Measurements from ENCODE around the gene PPP2R2C. TPM values are rescaled to one million over a fixed set of nuclear protein-coding genes. Genes with fewer than 3 reads are reported as not detected.

Gene PPP2R2C
- total and polyA plus RNA-seq, 12 donors: 0.14 to 10.6 (median 4.2) TPM

DNA sequence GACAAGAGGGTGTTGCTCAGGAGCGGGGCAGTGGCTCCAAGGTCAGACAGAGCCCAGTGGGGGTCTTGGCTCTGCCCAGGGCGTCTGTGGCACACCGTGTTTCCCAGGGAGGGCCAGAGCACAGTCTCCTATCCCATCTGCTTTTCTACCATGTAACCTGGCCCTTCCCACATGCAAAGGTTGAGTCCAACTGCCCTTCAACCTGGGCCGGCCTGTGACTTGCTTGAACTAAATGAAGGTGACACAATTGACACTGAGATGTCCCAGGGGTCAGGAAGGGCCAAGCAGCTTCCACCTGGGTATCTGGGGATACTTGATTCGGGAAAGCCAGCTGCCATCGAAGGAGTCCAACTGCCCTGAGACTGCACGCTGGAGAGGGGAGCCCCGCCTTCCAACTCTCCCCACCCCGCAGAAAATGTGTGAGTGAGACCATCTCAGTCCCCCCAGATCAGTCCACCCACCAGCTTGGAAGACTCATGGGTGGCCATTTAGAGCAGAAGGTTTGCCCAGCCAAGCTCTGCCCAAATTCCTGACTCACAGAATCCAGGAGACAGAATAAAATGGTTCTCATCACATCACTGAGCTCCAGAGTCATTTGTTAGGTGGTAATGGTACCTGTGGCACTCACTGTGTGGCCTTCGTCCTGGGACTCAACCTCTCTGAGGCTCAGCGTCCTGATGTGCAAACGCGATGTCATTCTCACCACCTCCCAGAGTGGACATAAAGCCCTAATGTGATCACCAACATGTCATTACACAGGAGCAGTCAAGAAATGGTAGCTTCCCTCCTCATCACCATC lies 18.1 kb downstream of the PPP2R2C start:
- Histone ChIP-seq H3K27me3 (peaks cover 0 to 41% (median 9%) of the 10 kb centered on the region in 7 donors), H3K4me1 (no peaks in the 10 kb centered on the region), H3K4me3 (no peak overlapping the region), H3K9me3 (peaks cover 0 to 14% (median 0%) of the 10 kb centered on the region in 11 donors), H3K36me3 (no peaks in the 10 kb centered on the region), H3K27ac (no peak overlapping the region)
- intact Hi-C loops (cut with DNase I): no loop called here
- DNase-seq (no peak), ATAC-seq (no peak)
- 67 to 72% methylated on average over 13 of the region's 13 CpGs for WGBS, 2 donors
- TF ChIP-seq, protein P1, sequence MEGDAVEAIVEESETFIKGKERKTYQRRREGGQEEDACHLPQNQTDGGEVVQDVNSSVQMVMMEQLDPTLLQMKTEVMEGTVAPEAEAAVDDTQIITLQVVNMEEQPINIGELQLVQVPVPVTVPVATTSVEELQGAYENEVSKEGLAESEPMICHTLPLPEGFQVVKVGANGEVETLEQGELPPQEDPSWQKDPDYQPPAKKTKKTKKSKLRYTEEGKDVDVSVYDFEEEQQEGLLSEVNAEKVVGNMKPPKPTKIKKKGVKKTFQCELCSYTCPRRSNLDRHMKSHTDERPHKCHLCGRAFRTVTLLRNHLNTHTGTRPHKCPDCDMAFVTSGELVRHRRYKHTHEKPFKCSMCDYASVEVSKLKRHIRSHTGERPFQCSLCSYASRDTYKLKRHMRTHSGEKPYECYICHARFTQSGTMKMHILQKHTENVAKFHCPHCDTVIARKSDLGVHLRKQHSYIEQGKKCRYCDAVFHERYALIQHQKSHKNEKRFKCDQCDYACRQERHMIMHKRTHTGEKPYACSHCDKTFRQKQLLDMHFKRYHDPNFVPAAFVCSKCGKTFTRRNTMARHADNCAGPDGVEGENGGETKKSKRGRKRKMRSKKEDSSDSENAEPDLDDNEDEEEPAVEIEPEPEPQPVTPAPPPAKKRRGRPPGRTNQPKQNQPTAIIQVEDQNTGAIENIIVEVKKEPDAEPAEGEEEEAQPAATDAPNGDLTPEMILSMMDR (IDR thresholded peaks at IDR 0.05): no peak

- DNase-seq (no peak), ATAC-seq (no peak)
- Histone ChIP-seq H3K4me1 (no peaks in the 10 kb centered on the region), H3K4me3 (no peak overlapping the region), H3K36me3 (no peaks in the 10 kb centered on the region), H3K27ac (no peak overlapping the region), H3K27me3 (peaks cover 0 to 37% (median 5%) of the 10 kb centered on the region in 7 donors), H3K9me3 (peaks cover 0 to 8% (median 0%) of the 10 kb centered on the region in 11 donors)
- 69 to 70% methylated on average over 8 of the region's 8 CpGs for WGBS, 2 donors
- intact Hi-C loops (cut with DNase I): no loop called here
- TF ChIP-seq, protein P1 (IDR thresholded peaks at IDR 0.05): no peak
Measured at GRCh38 chr4:6453688-6453990, 18.8 kb downstream of the PPP2R2C start.

- H3K27ac ChIP-seq: no peak overlapping the region
- no peak overlapping the region for H3K4me3 ChIP-seq
- 71 to 73% methylated on average over 20 of the region's 20 CpGs for WGBS, 2 donors
- H3K27me3 ChIP-seq: peaks cover 0 to 42% (median 5%) of the 10 kb centered on the region in 7 donors
- H3K9me3 ChIP-seq: peaks cover 0 to 2% (median 0%) of the 10 kb centered on the region in 11 donors
- H3K36me3 ChIP-seq: no peaks in the 10 kb centered on the region
- DNase-seq: no peak
- ATAC-seq: no peak
- intact Hi-C loops (cut with DNase I): no loop called here
- TF ChIP-seq, protein P1 (IDR thresholded peaks at IDR 0.05): no peak
- H3K4me1 ChIP-seq: no peaks in the 10 kb centered on the region
Measured at GRCh38 chr4:6452897-6453687, 19.3 kb downstream of the PPP2R2C start.

DNA sequence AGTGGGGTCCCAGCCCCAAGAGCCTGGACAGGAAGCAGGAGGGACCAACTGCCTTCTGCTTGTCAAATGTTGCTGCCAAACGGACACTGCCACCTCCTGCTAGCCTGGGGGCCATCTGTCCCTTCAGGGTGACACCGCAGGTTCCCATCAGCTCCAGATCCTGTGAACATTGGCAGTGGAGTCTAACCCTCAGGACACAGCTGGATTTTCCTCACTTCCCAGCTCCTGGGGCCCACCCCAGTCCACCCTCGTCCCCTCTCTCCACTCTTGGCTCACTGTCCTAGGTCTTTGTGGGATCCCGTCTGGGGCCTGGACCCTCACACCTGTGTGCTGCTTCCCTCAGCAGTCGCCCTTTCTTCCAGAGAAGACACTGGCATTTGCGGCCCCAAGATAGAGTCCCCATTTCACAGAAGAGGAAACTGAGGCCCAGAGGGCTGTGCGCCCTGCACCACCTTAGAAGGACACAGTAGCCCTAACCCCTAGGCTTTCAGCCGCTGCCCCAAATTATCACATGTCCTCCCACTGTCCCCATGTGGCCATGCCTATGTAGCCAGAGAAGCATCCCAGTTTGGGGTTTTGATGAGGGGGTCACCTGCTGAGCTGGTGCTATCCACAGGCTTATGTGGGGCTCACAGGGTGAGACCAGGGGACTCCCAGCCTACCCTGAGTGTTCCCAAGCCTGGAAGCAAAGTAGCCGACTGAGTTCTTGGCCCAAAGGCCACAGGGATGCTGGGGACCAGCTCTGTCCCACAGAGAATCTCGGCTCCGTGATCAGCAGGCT lies 20.1 kb downstream of the PPP2R2C start:
- Histone ChIP-seq H3K4me1 (peaks cover 0 to 4% (median 0%) of the 10 kb centered on the region in 9 donors), H3K27me3 (peaks cover 0 to 42% (median 8%) of the 10 kb centered on the region in 7 donors), H3K4me3 (no peak overlapping the region), H3K9me3 (no peaks in the 10 kb centered on the region), H3K27ac (no peak overlapping the region), H3K36me3 (no peaks in the 10 kb centered on the region)
- ATAC-seq: no peak
- intact Hi-C loops (cut with DNase I): no loop called here
- TF ChIP-seq, protein P1 (IDR thresholded peaks at IDR 0.05): no peak
- DNase-seq: no peak
- WGBS, 2 donors: 72 to 75% methylated on average over 11 of the region's 11 CpGs
